GM15510 (cell line): ENCODE results near the gene DNAL4.

Source experiments
- POLR2A ChIP-seq: IDR thresholded peaks from 3 replicates; pipeline ENCODE4 v1.6.1; 2011; ENCODE audit warnings: borderline replicate concordance; ENCODE audit not compliant: insufficient read length; ENCODE audit errors: extremely low read depth

DNAL4 gene

GRCh38 chr22:38761202-38762162, 32.5 kb downstream of the DNAL4 start:
- no peak for TF ChIP-seq POLR2A

GRCh38 chr22:38760477-38761201, 33.3 kb downstream of the DNAL4 start:
- TF ChIP-seq POLR2A, result peak; percentile 11

GRCh38 chr22:38759005-38759404, 34.9 kb downstream of the DNAL4 start:
- TF ChIP-seq POLR2A, result no peak

- no peak for TF ChIP-seq POLR2A
These were observed 35.5 kb downstream of the DNAL4 start for GRCh38 chr22:38758276-38758945.

DNA sequence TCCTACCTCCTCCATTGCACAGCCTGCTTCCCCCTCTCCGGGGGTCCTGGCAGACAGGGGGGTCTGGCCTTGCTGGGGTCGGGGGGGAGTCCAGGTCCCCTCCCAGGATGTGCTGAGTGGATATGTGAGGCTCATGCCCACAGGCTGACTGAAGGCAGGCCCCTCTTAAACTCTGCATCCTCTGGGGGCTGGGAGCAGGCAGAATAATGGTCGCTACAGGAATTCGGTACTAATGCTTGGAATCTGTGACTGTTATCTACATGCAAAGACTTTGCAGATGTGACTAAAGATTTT, 36.5 kb downstream of the DNAL4 start:
- no peak for TF ChIP-seq POLR2A

- TF ChIP-seq POLR2A, result no peak
These were observed 37.1 kb downstream of the DNAL4 start for GRCh38 chr22:38756711-38757463.

DNA sequence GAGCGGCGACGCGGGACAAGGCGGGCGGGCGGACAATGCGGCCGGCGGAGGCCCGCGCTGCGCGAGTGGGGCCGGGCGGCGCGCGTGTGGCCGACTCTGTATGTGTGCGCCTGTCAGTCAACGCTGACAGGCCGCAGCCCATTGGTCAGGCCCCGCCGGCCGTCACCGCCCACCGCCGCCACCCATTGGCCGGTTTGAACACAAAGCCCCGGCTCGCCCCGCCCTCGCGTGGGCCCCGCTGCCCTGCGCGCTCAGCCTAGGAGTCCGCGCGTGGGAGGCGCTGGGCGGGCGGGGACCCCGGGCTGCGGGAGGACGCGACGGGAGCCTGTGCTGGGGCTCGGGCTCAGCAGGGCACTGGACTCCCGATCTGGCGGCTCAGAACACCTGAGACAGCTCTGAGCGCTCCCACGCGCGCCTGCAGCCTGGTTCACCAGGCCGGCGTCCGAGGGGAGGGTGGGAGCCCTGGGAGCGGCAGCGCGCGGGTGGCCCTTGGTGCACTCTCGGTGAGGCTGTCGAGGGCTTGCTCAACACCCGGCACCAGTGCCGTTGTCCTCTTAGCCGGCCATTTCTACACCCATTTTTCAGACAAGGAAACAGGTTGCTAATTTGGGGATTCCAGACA, 37.9 kb downstream of the DNAL4 start, which contains the start of gene SUN2:
SUN2 (minus strand) TSS at position 88 of the 622 bp plus-strand sequence. CDS start 3,370 bp downstream, outside the sequence.
- peak; percentile 87 for TF ChIP-seq POLR2A

- no peak for TF ChIP-seq POLR2A
These were observed 38.6 kb downstream of the DNAL4 start for GRCh38 chr22:38755155-38755910.

GRCh38 chr22:38754751-38755154, 39.2 kb downstream of the DNAL4 start:
- TF ChIP-seq POLR2A, result no peak

- TF ChIP-seq POLR2A, result peak; percentile 29
These were observed 39.8 kb downstream of the DNAL4 start for GRCh38 chr22:38753948-38754750.

GRCh38 chr22:38751422-38752346, 42.3 kb downstream of the DNAL4 start:
- peak; percentile 10 for TF ChIP-seq POLR2A

GRCh38 chr22:38751066-38751421, 42.9 kb downstream of the DNAL4 start:
- TF ChIP-seq POLR2A, result no peak
